ENCODE measurements around the gene STX18. TPM values are rescaled to one million over a fixed set of nuclear protein-coding genes. Genes with fewer than 3 reads are reported as not detected.
"Not testable (repeated sequence)": the region's sequence is repeated elsewhere in the genome, so short reads cannot be mapped to it uniquely, and the experiment has no call there.

Gene STX18
- total RNA-seq, 2 donors from 2014 or later = 19.1 to 26.9 TPM

GRCh38 chr4:4423706-4424498, 117.9 kb downstream of the STX18 start:
- no peaks in the 10 kb centered on the region for H3K27me3 Mint-ChIP-seq
- peak; percentile 33 for ATAC-seq (replicated peaks)
- H3K27ac Mint-ChIP-seq = peak overlapping the region; percentile 82
- no peaks in the 10 kb centered on the region for H3K9me3 Mint-ChIP-seq
- H3K4me3 Mint-ChIP-seq = no peak overlapping the region
- peaks cover 9% of the 10 kb centered on the region for H3K4me1 Mint-ChIP-seq
- H3K36me3 Mint-ChIP-seq (ENCODE audit: low read depth) = peaks cover 48% of the 10 kb centered on the region

DNA sequence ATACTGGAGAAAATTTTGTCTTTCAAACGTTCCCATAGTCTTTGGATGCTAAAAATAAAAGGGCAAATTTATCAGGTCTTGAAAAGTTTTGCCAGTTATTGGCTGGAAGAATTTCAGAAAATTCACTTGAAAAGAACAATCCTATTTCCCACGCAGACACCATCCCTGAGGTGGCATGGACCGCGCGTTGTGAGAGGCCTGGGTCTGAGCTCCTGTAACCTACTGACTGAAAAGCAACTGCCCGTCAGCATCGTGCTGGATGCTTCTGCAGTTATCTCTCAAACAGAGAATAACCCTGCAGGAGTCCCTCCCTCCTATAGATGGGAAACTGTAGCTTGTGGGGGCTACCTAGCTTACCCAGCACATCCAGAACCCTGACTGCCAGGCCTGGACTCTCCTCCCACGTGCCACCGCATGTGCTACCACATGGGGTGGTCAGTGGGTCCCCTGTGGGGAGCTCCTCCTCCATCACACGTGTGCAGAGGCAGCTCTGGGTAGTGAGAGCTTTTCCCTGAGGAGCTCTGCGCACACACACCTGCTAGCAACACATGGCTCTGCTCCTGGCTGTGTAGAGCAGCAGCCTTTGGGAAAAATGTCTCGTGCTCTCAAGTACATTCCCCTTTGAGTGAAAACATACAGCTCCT, 118.9 kb downstream of the STX18 start:
- H3K9me3 Mint-ChIP-seq = no peaks in the 10 kb centered on the region
- peak overlapping the region; percentile 82 for H3K27ac Mint-ChIP-seq
- H3K4me1 Mint-ChIP-seq = peaks cover 18% of the 10 kb centered on the region
- H3K36me3 Mint-ChIP-seq (ENCODE audit: low read depth) = peaks cover 57% of the 10 kb centered on the region
- no peak overlapping the region for H3K4me3 Mint-ChIP-seq
- no peaks in the 10 kb centered on the region for H3K27me3 Mint-ChIP-seq
- ATAC-seq (replicated peaks) = no peak

GRCh38 chr4:4422117-4422516, 119.7 kb downstream of the STX18 start:
- H3K9me3 Mint-ChIP-seq; H3K4me3 Mint-ChIP-seq; H3K27me3 Mint-ChIP-seq; H3K27ac Mint-ChIP-seq; ATAC-seq (replicated peaks): not testable (repeated sequence)
- peaks cover 60% of the 10 kb centered on the region for H3K36me3 Mint-ChIP-seq (ENCODE audit: low read depth)
- H3K4me1 Mint-ChIP-seq = peaks cover 27% of the 10 kb centered on the region

GRCh38 chr4:4421356-4421755, 120.5 kb downstream of the STX18 start:
- Mint-ChIP-seq H3K4me3 (no peak overlapping the region), H3K36me3 (ENCODE audit: low read depth) (peaks cover 60% of the 10 kb centered on the region)

GRCh38 chr4:4420421-4420820, 121.4 kb downstream of the STX18 start:
- H3K4me1 Mint-ChIP-seq = peaks cover 32% of the 10 kb centered on the region
- no peak for ATAC-seq (replicated peaks)
- H3K36me3 Mint-ChIP-seq (ENCODE audit: low read depth) = peaks cover 67% of the 10 kb centered on the region

More at GRCh38 chr4:4421356-4421755, 120.5 kb downstream of the STX18 start:
- no peak for ATAC-seq (replicated peaks)
- H3K9me3 Mint-ChIP-seq = no peaks in the 10 kb centered on the region
- H3K4me1 Mint-ChIP-seq = peaks cover 32% of the 10 kb centered on the region
- peak overlapping the region; percentile 62 for H3K27ac Mint-ChIP-seq
- no peaks in the 10 kb centered on the region for H3K27me3 Mint-ChIP-seq

GRCh38 chr4:4419896-4420295, 122.0 kb downstream of the STX18 start:
- ATAC-seq (replicated peaks) = no peak
- Mint-ChIP-seq H3K4me1 (peaks cover 32% of the 10 kb centered on the region), H3K9me3 (no peaks in the 10 kb centered on the region), H3K27me3 (no peaks in the 10 kb centered on the region), H3K4me3 (peak overlapping the region; percentile 74), H3K27ac (peak overlapping the region; percentile 93), H3K36me3 (ENCODE audit: low read depth) (peaks cover 67% of the 10 kb centered on the region)

More at GRCh38 chr4:4420421-4420820, 121.4 kb downstream of the STX18 start:
- no peak overlapping the region for H3K4me3 Mint-ChIP-seq
- H3K27ac Mint-ChIP-seq = no peak overlapping the region
- H3K9me3 Mint-ChIP-seq = no peaks in the 10 kb centered on the region
- H3K27me3 Mint-ChIP-seq = no peaks in the 10 kb centered on the region

DNA sequence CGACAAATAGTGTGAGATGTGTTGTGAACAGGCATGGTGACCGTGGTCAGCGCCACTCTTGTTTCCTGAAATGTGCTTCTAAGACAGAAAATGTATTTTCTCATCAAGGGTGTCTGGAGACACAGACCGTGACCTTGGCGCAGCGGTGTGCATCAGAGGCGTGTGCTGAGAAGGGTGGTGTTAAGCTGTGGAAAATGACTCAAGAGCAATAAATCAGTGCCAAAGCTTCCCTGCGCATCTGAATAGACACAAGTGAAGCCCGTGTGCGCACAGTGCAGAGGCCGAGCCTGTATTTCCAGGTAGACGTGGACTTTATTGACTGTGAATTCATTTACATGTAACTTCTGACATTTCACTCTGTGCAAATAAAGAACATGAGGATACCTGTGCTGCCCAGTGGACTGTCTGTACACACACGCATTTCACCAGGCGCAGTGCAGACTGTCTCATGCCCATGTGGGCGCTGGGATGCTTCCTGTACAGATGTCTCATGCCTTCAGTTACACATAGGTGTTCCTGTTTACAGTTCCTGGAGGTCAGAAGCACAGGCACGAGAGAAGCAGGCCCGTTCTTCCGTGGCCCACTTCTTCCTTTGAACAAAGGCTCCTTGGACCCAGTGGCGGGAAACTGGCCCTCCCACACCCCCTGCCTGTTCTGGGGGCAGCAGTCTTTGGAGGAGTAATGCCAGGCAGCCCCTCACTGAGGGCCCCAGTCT, 123.0 kb downstream of the STX18 start:
- peak; percentile 92 for ATAC-seq (replicated peaks)
- Mint-ChIP-seq H3K4me1 (peaks cover 32% of the 10 kb centered on the region), H3K36me3 (ENCODE audit: low read depth) (peaks cover 67% of the 10 kb centered on the region), H3K4me3 (peak overlapping the region; percentile 74), H3K27me3 (no peaks in the 10 kb centered on the region), H3K9me3 (no peaks in the 10 kb centered on the region), H3K27ac (peak overlapping the region; percentile 93)

DNA sequence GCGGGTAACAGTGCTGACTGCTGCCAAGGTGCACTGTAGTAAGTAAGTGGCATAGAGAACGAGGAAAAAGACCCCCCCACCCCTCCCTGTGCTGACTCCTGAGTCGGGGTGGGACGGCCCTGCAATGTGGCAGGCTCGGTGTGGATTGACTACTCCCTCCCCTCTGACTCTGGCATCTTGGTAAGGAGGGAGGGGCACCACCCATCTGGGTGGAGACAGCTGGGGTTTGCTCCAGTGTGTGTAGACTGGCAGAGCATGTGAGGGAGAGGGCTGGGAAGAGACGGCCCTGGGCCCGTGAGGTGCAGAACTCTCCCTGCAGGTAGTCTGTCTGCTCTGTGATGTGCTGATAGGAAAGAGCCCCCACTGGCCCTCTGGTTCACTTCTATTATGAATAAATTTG, 124.0 kb downstream of the STX18 start:
- peak overlapping the region; percentile 74 for H3K4me3 Mint-ChIP-seq
- H3K36me3 Mint-ChIP-seq (ENCODE audit: low read depth) = peaks cover 59% of the 10 kb centered on the region
- H3K9me3 Mint-ChIP-seq = no peaks in the 10 kb centered on the region
- peak overlapping the region; percentile 93 for H3K27ac Mint-ChIP-seq
- peak; percentile 11 for ATAC-seq (replicated peaks)
- no peaks in the 10 kb centered on the region for H3K27me3 Mint-ChIP-seq
- H3K4me1 Mint-ChIP-seq = peaks cover 28% of the 10 kb centered on the region

GRCh38 chr4:4416981-4417380, 124.9 kb downstream of the STX18 start:
- ATAC-seq (replicated peaks) = no peak
- H3K36me3 Mint-ChIP-seq (ENCODE audit: low read depth) = peaks cover 50% of the 10 kb centered on the region
- peak overlapping the region; percentile 55 for H3K27ac Mint-ChIP-seq
- H3K9me3 Mint-ChIP-seq = no peaks in the 10 kb centered on the region
- peaks cover 28% of the 10 kb centered on the region for H3K4me1 Mint-ChIP-seq
- H3K4me3 Mint-ChIP-seq = peak overlapping the region; percentile 74
- H3K27me3 Mint-ChIP-seq = no peaks in the 10 kb centered on the region

DNA sequence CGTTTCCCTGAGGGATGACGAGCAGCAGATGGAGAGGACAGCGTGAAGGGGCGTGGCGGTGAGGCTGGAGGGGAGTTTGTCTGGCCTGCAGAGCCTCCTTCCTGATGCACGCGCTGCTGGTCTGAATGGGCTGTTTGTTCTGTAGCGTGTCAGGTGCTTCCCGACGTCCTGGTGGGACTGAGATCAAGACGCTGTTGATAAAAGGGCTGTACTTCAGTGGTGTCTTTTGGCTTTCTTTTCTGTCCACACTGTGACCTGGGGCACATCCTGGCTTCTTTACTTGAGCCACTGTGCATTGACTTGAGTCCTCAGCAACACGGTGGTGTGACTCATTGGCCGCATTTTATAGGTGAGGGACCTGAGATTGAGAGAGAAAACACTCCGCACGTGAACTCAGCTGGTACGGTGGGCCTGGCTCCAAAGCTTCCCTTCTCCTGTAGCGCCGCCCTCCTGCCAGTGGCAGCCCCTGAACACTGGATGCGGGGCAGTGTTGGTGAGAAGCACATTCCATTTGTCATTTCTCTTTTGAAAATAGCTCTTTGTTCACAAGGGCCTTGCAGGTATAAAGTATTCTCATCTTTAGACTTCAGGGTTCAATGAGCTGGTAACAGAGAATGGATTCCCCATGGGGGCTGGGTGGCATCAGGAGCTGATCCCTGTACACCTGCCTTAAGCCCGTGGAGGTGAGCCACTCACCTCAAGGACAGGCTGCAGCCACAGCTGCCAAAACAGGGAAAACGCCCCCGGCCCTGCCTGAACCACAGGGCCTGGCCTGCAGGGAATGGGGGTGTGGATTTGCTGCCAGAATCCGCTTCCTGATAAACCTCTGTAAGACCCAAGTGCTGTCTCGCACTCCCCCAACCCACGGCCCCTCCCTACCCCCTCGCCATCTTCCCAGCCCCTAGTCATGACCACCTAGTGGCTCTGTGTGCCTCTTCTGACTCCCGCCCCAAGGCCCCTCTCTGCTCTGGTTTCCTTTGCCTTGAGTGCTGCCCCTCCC, 125.7 kb downstream of the STX18 start:
- H3K4me3 Mint-ChIP-seq = no peak overlapping the region
- H3K27ac Mint-ChIP-seq = peak overlapping the region; percentile 55
- peaks cover 45% of the 10 kb centered on the region for H3K36me3 Mint-ChIP-seq (ENCODE audit: low read depth)
- H3K4me1 Mint-ChIP-seq = peaks cover 28% of the 10 kb centered on the region
- H3K9me3 Mint-ChIP-seq = no peaks in the 10 kb centered on the region
- ATAC-seq (replicated peaks) = no peak
- H3K27me3 Mint-ChIP-seq = no peaks in the 10 kb centered on the region

DNA sequence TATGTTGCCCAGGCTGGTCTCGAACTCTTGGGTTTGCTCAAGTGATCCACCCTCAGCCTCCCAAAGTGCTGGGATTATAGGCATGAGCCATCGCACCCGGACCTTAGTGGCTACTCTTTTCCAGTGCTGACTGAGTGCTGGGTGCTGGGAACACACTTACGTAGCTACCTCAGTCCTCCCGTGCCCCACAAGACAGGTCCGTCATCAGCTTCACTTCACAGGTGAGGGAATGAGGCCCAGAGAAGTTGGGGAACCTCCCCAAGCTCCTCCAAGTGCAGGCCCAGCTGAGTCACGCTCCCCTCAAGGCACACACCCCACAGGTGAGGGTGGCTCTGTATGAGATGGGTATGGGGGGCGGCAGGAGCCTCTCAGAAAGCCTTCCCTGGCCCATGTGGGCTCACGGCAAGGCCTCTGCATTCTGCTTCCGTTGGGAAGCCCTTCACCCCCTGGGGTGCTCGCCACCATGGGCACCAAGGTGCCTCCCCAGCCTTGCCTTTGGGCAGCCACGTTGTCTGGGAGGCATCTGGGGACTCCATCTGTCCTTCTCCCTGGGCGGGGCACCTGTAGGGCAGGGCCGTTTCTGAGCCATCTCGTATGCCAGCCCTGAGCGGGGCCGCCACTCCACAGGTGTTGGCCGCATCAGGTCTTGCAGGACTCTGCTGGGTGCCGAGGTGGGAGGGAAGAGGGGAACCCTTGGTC, 126.6 kb downstream of the STX18 start:
- Mint-ChIP-seq H3K27ac (no peak overlapping the region), H3K4me1 (peaks cover 28% of the 10 kb centered on the region), H3K9me3 (no peaks in the 10 kb centered on the region), H3K4me3 (no peak overlapping the region), H3K36me3 (ENCODE audit: low read depth) (peaks cover 36% of the 10 kb centered on the region), H3K27me3 (no peaks in the 10 kb centered on the region)
- ATAC-seq (replicated peaks) = no peak

GRCh38 chr4:4413806-4414205, 128.0 kb downstream of the STX18 start:
- Mint-ChIP-seq H3K27me3 (no peaks in the 10 kb centered on the region), H3K9me3 (no peaks in the 10 kb centered on the region), H3K4me1 (peaks cover 23% of the 10 kb centered on the region), H3K4me3 (no peak overlapping the region), H3K27ac (peak overlapping the region; percentile 76), H3K36me3 (ENCODE audit: low read depth) (peaks cover 29% of the 10 kb centered on the region)
- no peak for ATAC-seq (replicated peaks)

GRCh38 chr4:4413373-4413725, 128.5 kb downstream of the STX18 start:
- H3K4me1 Mint-ChIP-seq = peaks cover 18% of the 10 kb centered on the region
- peaks cover 24% of the 10 kb centered on the region for H3K36me3 Mint-ChIP-seq (ENCODE audit: low read depth)
- no peaks in the 10 kb centered on the region for H3K27me3 Mint-ChIP-seq
- no peaks in the 10 kb centered on the region for H3K9me3 Mint-ChIP-seq
- H3K27ac Mint-ChIP-seq = peak overlapping the region; percentile 76
- no peak for ATAC-seq (replicated peaks)
- H3K4me3 Mint-ChIP-seq = no peak overlapping the region
